ENCODE measurements around the gene MEOX2. TPM values are rescaled to one million over a fixed set of nuclear protein-coding genes. Genes with fewer than 3 reads are reported as not detected.

The MEOX2 gene
- total RNA-seq, 1 experiment from 2014 or later, result not detected

DNA sequence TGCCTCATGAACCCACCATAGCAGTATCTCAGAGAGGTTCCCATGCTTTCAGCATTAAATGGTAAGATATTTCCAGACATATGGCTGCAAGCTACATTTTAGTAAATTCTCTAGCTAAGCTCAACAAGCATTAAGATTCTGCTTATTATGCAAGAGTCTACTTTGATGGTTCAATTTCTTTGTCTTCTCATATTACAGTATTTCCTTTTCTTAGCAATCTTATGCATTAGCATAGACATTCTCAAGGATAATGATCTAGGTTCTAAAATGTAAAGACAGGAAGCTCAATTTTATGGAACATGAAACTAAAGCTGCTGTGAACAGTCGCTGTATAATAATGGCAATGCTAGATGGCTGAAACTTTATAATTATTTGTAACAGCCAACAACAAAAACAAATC, 39.2 kb downstream of the MEOX2 start:
- Histone ChIP-seq H2AFZ (ENCODE audit: low read depth, low read length, poor library complexity, severe bottlenecking) (no peak overlapping the region), H3K27ac (ENCODE audit: low read depth, low read length) (no peak overlapping the region), H3K36me3 (ENCODE audit: control insufficient read depth in 1 of 2, insufficient read depth in 2 of 2, low read length in 2 of 2) (no peaks in the 10 kb centered on the region), H3K9me2 (ENCODE audit: insufficient read depth) (0 out of 2 replicates have a peak, but pooled peaks cover 4% of the 10 kb centered on the region), H3K79me2 (ENCODE audit: insufficient read depth, low read length) (no peaks in the 10 kb centered on the region), H3K4me1 (ENCODE audit: control insufficient read depth in 1 of 2, insufficient read depth in 2 of 2, low read length in 2 of 2) (no peaks in the 10 kb centered on the region), H3K4me2 (ENCODE audit: low read length) (no peak overlapping the region), H3K4me3 (replicated peaks in 1 of 2; ENCODE audit: low read depth in 1 of 2, low read length in 2 of 2) (no peak overlapping the region), H4K20me1 (ENCODE audit: insufficient read depth) (no peaks in the 10 kb centered on the region), H3K27me3 (ENCODE audit: insufficient read depth, low read length) (no peaks in the 10 kb centered on the region), H3K9ac (ENCODE audit: low read length) (no peak overlapping the region), H3K9me3 (ENCODE audit: control insufficient read depth in 1 of 2, insufficient read depth in 1 of 2, low read depth in 1 of 2, low read length in 2 of 2) (no peaks in the 10 kb centered on the region)
- intact Hi-C loops (cut with micrococcal nuclease), result no loop called here
- ChIA-PET CTCF (no interaction called here), RAD21 (ENCODE audit: low non-redundant PET in 1 of 2, low total read pairs in 2 of 2, uncharacterized antibody in 2 of 2, unreplicated experiment in 2 of 2) (no interaction called here), POLR2A (no interaction called here)
- TF ChIP-seq POLR2AphosphoS5 (IDR thresholded peaks at IDR 0.05; ENCODE audit: low read depth, low read length) (no peak), SRF (IDR thresholded peaks at IDR 0.05; ENCODE audit: low read depth) (no peak), ZNF274 (IDR thresholded peaks at IDR 0.05; ENCODE audit: low read depth, low read length) (no peak), SIN3A (IDR thresholded peaks at IDR 0.05; ENCODE audit: low read depth) (no peak), EGR1 (IDR thresholded peaks at IDR 0.05; ENCODE audit: low read depth) (no peak), ZFX (IDR thresholded peaks at IDR 0.05) (no peak), SP1 (IDR thresholded peaks at IDR 0.05; ENCODE audit: low read depth) (no peak), JUND (IDR thresholded peaks at IDR 0.05) (no peak), EZH2phosphoT487 (IDR thresholded peaks at IDR 0.05; ENCODE audit: borderline replicate concordance) (no peak), POLR2A (IDR thresholded peaks at IDR 0.05; ENCODE audit: borderline replicate concordance, extremely low read depth, insufficient read depth, insufficient read length) (no peak), TCF7L2 (IDR thresholded peaks at IDR 0.05; ENCODE audit: borderline replicate concordance, extremely low read depth, insufficient read depth, insufficient read length) (no peak)
- TF ChIP-seq, protein P1, sequence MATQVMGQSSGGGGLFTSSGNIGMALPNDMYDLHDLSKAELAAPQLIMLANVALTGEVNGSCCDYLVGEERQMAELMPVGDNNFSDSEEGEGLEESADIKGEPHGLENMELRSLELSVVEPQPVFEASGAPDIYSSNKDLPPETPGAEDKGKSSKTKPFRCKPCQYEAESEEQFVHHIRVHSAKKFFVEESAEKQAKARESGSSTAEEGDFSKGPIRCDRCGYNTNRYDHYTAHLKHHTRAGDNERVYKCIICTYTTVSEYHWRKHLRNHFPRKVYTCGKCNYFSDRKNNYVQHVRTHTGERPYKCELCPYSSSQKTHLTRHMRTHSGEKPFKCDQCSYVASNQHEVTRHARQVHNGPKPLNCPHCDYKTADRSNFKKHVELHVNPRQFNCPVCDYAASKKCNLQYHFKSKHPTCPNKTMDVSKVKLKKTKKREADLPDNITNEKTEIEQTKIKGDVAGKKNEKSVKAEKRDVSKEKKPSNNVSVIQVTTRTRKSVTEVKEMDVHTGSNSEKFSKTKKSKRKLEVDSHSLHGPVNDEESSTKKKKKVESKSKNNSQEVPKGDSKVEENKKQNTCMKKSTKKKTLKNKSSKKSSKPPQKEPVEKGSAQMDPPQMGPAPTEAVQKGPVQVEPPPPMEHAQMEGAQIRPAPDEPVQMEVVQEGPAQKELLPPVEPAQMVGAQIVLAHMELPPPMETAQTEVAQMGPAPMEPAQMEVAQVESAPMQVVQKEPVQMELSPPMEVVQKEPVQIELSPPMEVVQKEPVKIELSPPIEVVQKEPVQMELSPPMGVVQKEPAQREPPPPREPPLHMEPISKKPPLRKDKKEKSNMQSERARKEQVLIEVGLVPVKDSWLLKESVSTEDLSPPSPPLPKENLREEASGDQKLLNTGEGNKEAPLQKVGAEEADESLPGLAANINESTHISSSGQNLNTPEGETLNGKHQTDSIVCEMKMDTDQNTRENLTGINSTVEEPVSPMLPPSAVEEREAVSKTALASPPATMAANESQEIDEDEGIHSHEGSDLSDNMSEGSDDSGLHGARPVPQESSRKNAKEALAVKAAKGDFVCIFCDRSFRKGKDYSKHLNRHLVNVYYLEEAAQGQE (IDR thresholded peaks at IDR 0.05; ENCODE audit: low read depth), result no peak
- TF ChIP-seq, protein P2, sequence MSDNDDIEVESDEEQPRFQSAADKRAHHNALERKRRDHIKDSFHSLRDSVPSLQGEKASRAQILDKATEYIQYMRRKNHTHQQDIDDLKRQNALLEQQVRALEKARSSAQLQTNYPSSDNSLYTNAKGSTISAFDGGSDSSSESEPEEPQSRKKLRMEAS (IDR thresholded peaks at IDR 0.05), result no peak
- TF ChIP-seq, protein P3, sequence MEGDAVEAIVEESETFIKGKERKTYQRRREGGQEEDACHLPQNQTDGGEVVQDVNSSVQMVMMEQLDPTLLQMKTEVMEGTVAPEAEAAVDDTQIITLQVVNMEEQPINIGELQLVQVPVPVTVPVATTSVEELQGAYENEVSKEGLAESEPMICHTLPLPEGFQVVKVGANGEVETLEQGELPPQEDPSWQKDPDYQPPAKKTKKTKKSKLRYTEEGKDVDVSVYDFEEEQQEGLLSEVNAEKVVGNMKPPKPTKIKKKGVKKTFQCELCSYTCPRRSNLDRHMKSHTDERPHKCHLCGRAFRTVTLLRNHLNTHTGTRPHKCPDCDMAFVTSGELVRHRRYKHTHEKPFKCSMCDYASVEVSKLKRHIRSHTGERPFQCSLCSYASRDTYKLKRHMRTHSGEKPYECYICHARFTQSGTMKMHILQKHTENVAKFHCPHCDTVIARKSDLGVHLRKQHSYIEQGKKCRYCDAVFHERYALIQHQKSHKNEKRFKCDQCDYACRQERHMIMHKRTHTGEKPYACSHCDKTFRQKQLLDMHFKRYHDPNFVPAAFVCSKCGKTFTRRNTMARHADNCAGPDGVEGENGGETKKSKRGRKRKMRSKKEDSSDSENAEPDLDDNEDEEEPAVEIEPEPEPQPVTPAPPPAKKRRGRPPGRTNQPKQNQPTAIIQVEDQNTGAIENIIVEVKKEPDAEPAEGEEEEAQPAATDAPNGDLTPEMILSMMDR (IDR thresholded peaks at IDR 0.05 in 2 of 3, conservative IDR thresholded peaks at IDR 0.05 in 1 of 3; ENCODE audit: borderline replicate concordance in 1 of 3, insufficient read depth in 1 of 3, low read depth in 2 of 3, low read length in 2 of 3), result no peak
- TF ChIP-seq, protein P4, sequence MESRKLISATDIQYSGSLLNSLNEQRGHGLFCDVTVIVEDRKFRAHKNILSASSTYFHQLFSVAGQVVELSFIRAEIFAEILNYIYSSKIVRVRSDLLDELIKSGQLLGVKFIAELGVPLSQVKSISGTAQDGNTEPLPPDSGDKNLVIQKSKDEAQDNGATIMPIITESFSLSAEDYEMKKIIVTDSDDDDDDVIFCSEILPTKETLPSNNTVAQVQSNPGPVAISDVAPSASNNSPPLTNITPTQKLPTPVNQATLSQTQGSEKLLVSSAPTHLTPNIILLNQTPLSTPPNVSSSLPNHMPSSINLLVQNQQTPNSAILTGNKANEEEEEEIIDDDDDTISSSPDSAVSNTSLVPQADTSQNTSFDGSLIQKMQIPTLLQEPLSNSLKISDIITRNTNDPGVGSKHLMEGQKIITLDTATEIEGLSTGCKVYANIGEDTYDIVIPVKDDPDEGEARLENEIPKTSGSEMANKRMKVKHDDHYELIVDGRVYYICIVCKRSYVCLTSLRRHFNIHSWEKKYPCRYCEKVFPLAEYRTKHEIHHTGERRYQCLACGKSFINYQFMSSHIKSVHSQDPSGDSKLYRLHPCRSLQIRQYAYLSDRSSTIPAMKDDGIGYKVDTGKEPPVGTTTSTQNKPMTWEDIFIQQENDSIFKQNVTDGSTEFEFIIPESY (IDR thresholded peaks at IDR 0.05; ENCODE audit: extremely low read depth, insufficient replicate concordance, low read length), result no peak
- no TSS peak for BruUV-seq (replicated peaks)
- ATAC-seq (no peak), DNase-seq (ENCODE audit: low read depth, low spot score) (no peak)
